CD4-positive, alpha-beta memory T cell (primary cell): ENCODE results near the gene MLEC. TPM values are rescaled to one million over a fixed set of nuclear protein-coding genes. Genes with fewer than 3 reads are reported as not detected.

ENCODE experiments used
- CTCF ChIA-PET: fragments of 350-600 bp; sonication (Branson Sonifier 250); formaldehyde crosslinking; loops from one replicate; lab custom pipeline; 2021; ENCODE audit warnings: inconsistent platforms; ENCODE audit not compliant: partially characterized antibody; lab: Charles Lee
- POLR2A ChIA-PET: fragments of 350-600 bp; sonication (Branson Sonifier 250); formaldehyde crosslinking; loops from one replicate; lab custom pipeline; 2021; ENCODE audit not compliant: partially characterized antibody; lab: Charles Lee
- DNase-seq, 5 donors: peaks; one replicate each; pipeline versions ENCODE4 v3.0.0 to v3.0.0-alpha.2; 2020 to 2022; ENCODE audit warnings: mixed read lengths in 1 of 5
- H3K27ac ChIP-seq: one replicate; pipeline ENCODE4 v1.7.0; 2013; ENCODE audit warnings: low read depth, low read length
- H3K27me3 ChIP-seq: 2 replicates; pipeline ENCODE4 v1.7.0; 2013; ENCODE audit warnings: mild to moderate bottlenecking, low read length, moderate library complexity; ENCODE audit not compliant: insufficient read depth
- H3K36me3 ChIP-seq: 2 replicates; pipeline ENCODE4 v1.7.0; 2013; ENCODE audit warnings: mild to moderate bottlenecking, low read length, moderate library complexity; ENCODE audit not compliant: insufficient read depth
- H3K4me1 ChIP-seq: 2 replicates; pipeline ENCODE4 v1.7.0; 2013; ENCODE audit warnings: mild to moderate bottlenecking, low read length, moderate library complexity; ENCODE audit not compliant: insufficient read depth
- H3K4me3 ChIP-seq, 2 donors: one replicate each; pipeline ENCODE4 v1.7.0; 2013; ENCODE audit warnings: low read length in 2 of 2, mild to moderate bottlenecking in 1 of 2
- H3K9me3 ChIP-seq, 2 donors: one replicate each; pipeline ENCODE4 v1.7.0; 2013; ENCODE audit warnings: low read length in 2 of 2, control low read depth in 1 of 2; ENCODE audit not compliant: control insufficient read depth in 1 of 2
- H3K27ac Mint-ChIP-seq, 7 donors: one replicate each; pipeline ENCODE4 v1.8.0; 2020 to 2021; ENCODE audit warnings: mixed read lengths in 7 of 7, mild to moderate bottlenecking in 6 of 7, inconsistent platforms in 3 of 7, moderate library complexity in 3 of 7
- H3K27me3 Mint-ChIP-seq, 2 donors: one replicate each; pipeline ENCODE4 v1.8.0; 2020 to 2021; ENCODE audit warnings: mixed read lengths in 2 of 2
- H3K36me3 Mint-ChIP-seq, 2 donors: one replicate each; pipeline ENCODE4 v1.8.0; 2020 to 2021; ENCODE audit warnings: mixed read lengths in 2 of 2, inconsistent platforms in 1 of 2, mild to moderate bottlenecking in 1 of 2
- H3K4me1 Mint-ChIP-seq, 4 donors: one replicate each; pipeline ENCODE4 v1.8.0; 2020 to 2021; ENCODE audit warnings: mixed read lengths in 4 of 4, mild to moderate bottlenecking in 1 of 4
- H3K4me3 Mint-ChIP-seq, 8 donors: one replicate each; pipeline ENCODE4 v1.8.0; 2020 to 2021; ENCODE audit warnings: mixed read lengths in 8 of 8, mild to moderate bottlenecking in 7 of 8, moderate library complexity in 6 of 8, inconsistent platforms in 3 of 8
- H3K9me3 Mint-ChIP-seq, 8 donors: one replicate each; pipeline ENCODE4 v1.8.0; 2020 to 2021; ENCODE audit warnings: mixed read lengths in 8 of 8, mild to moderate bottlenecking in 5 of 8, inconsistent platforms in 3 of 8, moderate library complexity in 1 of 8
- intact Hi-C: fragments of 100-400 bp; cut with micrococcal nuclease; formaldehyde crosslinking; loops from one replicate; pipeline ENCODE4 v1.15.1; 2023
- polyA plus RNA-seq, 2 donors: library from polyadenylated mRNA; unstranded; fragments of 300-500 nt; fragmentation: Illumina TruSeq; gene quantifications; one replicate each; pipeline ENCODE4 v1.2.3, GENCODE V29; 2021
- total RNA-seq, 2 experiments: library from RNA; stranded (reverse); gene quantifications; one replicate each; pipeline ENCODE4 v1.2.3, GENCODE V29; 2021

The MLEC gene
- total and polyA plus RNA-seq, 4 experiments from 2014 or later: 38.9 to 88.9 (median 68.3) TPM

- Histone ChIP-seq H3K27ac (no peak overlapping the region), H3K4me3 (no peak overlapping the region), H3K36me3 (no peaks in the 10 kb centered on the region), H3K9me3 (no peaks in the 10 kb centered on the region), H3K4me1 (no peaks in the 10 kb centered on the region), H3K27me3 (no peaks in the 10 kb centered on the region)
- peaks cover 2 to 3% of the 10 kb centered on the region in 2 donors for H3K36me3 Mint-ChIP-seq
- H3K9me3 Mint-ChIP-seq: peaks cover 0 to 4% (median 2%) of the 10 kb centered on the region in 8 donors
- no peak for DNase-seq
- intact Hi-C loops: no loop called here
- peak overlapping the region in 1 of 7 donors; percentile 68 for H3K27ac Mint-ChIP-seq
- peaks cover 0 to 6% (median under 1%) of the 10 kb centered on the region in 4 donors for H3K4me1 Mint-ChIP-seq
- no peak overlapping the region for H3K4me3 Mint-ChIP-seq
- ChIA-PET POLR2A (no interaction called here), CTCF (no interaction called here)
- H3K27me3 Mint-ChIP-seq: no peaks in the 10 kb centered on the region
Observed at GRCh38 chr12:120749256-120749655, 62.3 kb downstream of the MLEC start.

GRCh38 chr12:120750806-120751205 lies 63.9 kb downstream of the MLEC start:
- Mint-ChIP-seq H3K27me3 (peaks cover 2 to 3% of the 10 kb centered on the region in 2 donors), H3K9me3 (peaks cover 0 to 18% (median 15%) of the 10 kb centered on the region in 8 donors), H3K36me3 (peaks cover 2 to 3% of the 10 kb centered on the region in 2 donors), H3K4me3 (no peak overlapping the region), H3K4me1 (peaks cover 0 to 6% (median under 1%) of the 10 kb centered on the region in 4 donors), H3K27ac (no peak overlapping the region)
- CTCF ChIA-PET: interaction anchor here (1.2 kb wide), 1 partner anchor 221 kb away, joined by 6 read pairs; no protein-coding TSS in a partner anchor
- H3K36me3 ChIP-seq: no peaks in the 10 kb centered on the region
- H3K27ac ChIP-seq: no peak overlapping the region
- intact Hi-C loops: no loop called here
- H3K27me3 ChIP-seq: no peaks in the 10 kb centered on the region
- no peaks in the 10 kb centered on the region for H3K4me1 ChIP-seq
- POLR2A ChIA-PET: no interaction called here
- H3K4me3 ChIP-seq: no peak overlapping the region
- no peak for DNase-seq
- H3K9me3 ChIP-seq: no peaks in the 10 kb centered on the region

GRCh38 chr12:120751389-120751788 lies 64.4 kb downstream of the MLEC start:
- H3K27ac ChIP-seq: no peak overlapping the region
- intact Hi-C loops: no loop called here
- no peaks in the 10 kb centered on the region for H3K36me3 ChIP-seq
- no peaks in the 10 kb centered on the region for H3K27me3 ChIP-seq
- no peaks in the 10 kb centered on the region for H3K4me1 ChIP-seq
- H3K9me3 ChIP-seq: no peaks in the 10 kb centered on the region
- H3K9me3 Mint-ChIP-seq: peaks cover 0 to 18% (median 15%) of the 10 kb centered on the region in 8 donors
- ChIA-PET CTCF (interaction anchor here (1.2 kb wide), 1 partner anchor 221 kb away, joined by 6 read pairs; no protein-coding TSS in a partner anchor), POLR2A (no interaction called here)
- no peak overlapping the region for H3K4me3 Mint-ChIP-seq
- H3K27ac Mint-ChIP-seq: no peak overlapping the region
- peaks cover 2 to 3% of the 10 kb centered on the region in 2 donors for H3K36me3 Mint-ChIP-seq
- H3K4me1 Mint-ChIP-seq: peaks cover 0 to 6% (median under 1%) of the 10 kb centered on the region in 4 donors
- H3K4me3 ChIP-seq: no peak overlapping the region
- H3K27me3 Mint-ChIP-seq: peaks cover 2 to 3% of the 10 kb centered on the region in 2 donors
- no peak for DNase-seq

Other genes with a start within 250 kb of the MLEC start
- gene COX6A1, start 249.0 kb upstream of the MLEC start, total RNA-seq: 100 to 1,000 TPM; 144 to 158 TPM
- gene COX6A1, start 249.0 kb upstream of the MLEC start, polyA plus RNA-seq: 1,000 to 10,000 TPM in 1 of 2 donors, 100 to 1,000 TPM in 1; 828 to 1,220 TPM
- 10 to 100 TPM; 17.3 to 22.8 TPM for gene TRIAP1, start 240.8 kb upstream of the MLEC start, total RNA-seq
- 10 to 100 TPM; 46.2 to 65.0 TPM for gene TRIAP1, start 240.8 kb upstream of the MLEC start, polyA plus RNA-seq
- 10 to 100 TPM; 30.2 to 31.9 TPM for gene GATC, start 240.7 kb upstream of the MLEC start, total RNA-seq
- 10 to 100 TPM in 1 of 2 donors, 1 to 10 TPM in 1; 9.3 to 21.2 TPM for gene GATC, start 240.7 kb upstream of the MLEC start, polyA plus RNA-seq
- gene SRSF9, start 217.4 kb upstream of the MLEC start, total RNA-seq: 100 to 1,000 TPM; 139 to 143 TPM
- gene SRSF9, start 217.4 kb upstream of the MLEC start, polyA plus RNA-seq: 100 to 1,000 TPM; 169 to 235 TPM
- gene DYNLL1, start 191.0 kb upstream of the MLEC start, total RNA-seq: 100 to 1,000 TPM in 1 of 2 experiments, 10 to 100 TPM in 1; 97.5 to 108 TPM
- 100 to 1,000 TPM; 348 to 351 TPM for gene DYNLL1, start 191.0 kb upstream of the MLEC start, polyA plus RNA-seq
- gene COQ5, start 158.0 kb upstream of the MLEC start, total RNA-seq: 10 to 100 TPM; 19.7 to 21.6 TPM
- gene COQ5, start 158.0 kb upstream of the MLEC start, polyA plus RNA-seq: 10 to 100 TPM; 35.2 to 55.1 TPM
- 100 to 1,000 TPM; 244 to 249 TPM for gene RNF10, start 152.8 kb upstream of the MLEC start, total RNA-seq
- gene RNF10, start 152.8 kb upstream of the MLEC start, polyA plus RNA-seq: 100 to 1,000 TPM; 101 to 146 TPM
- gene POP5, start 105.7 kb upstream of the MLEC start, total RNA-seq: 10 to 100 TPM; 70.4 to 70.7 TPM
- gene POP5, start 105.7 kb upstream of the MLEC start, polyA plus RNA-seq: 10 to 100 TPM; 89.4 to 91.6 TPM
- gene CABP1, start 46.5 kb upstream of the MLEC start, total RNA-seq: not detected
- gene CABP1, start 46.5 kb upstream of the MLEC start, polyA plus RNA-seq: not detected
- gene UNC119B, start 23.3 kb downstream of the MLEC start, total RNA-seq: 10 to 100 TPM; 28.7 to 29.1 TPM
- gene UNC119B, start 23.3 kb downstream of the MLEC start, polyA plus RNA-seq: 1 to 10 TPM; 6.9 to 8.4 TPM
- 10 to 100 TPM; 14.9 to 17.1 TPM for gene ACADS, start 38.7 kb downstream of the MLEC start, total RNA-seq
- 10 to 100 TPM; 19.2 to 29.9 TPM for gene ACADS, start 38.7 kb downstream of the MLEC start, polyA plus RNA-seq
- gene SPPL3, start 217.2 kb downstream of the MLEC start, total RNA-seq: 10 to 100 TPM; 45.0 to 49.4 TPM
- 10 to 100 TPM in 1 of 2 donors, 1 to 10 TPM in 1; 7.4 to 44.5 TPM for gene SPPL3, start 217.2 kb downstream of the MLEC start, polyA plus RNA-seq